GM19324 (cell line): ENCODE results near the gene CCDC32.

Experiments used
- ATAC-seq: cut with Tn5 transposase; IDR thresholded peaks from one replicate; pipeline ENCODE4 v1.9.1; 2021; ENCODE audit warnings: mild to moderate bottlenecking, moderate library complexity; ENCODE audit not compliant: unreplicated experiment, low FRiP score

Gene CCDC32

DNA sequence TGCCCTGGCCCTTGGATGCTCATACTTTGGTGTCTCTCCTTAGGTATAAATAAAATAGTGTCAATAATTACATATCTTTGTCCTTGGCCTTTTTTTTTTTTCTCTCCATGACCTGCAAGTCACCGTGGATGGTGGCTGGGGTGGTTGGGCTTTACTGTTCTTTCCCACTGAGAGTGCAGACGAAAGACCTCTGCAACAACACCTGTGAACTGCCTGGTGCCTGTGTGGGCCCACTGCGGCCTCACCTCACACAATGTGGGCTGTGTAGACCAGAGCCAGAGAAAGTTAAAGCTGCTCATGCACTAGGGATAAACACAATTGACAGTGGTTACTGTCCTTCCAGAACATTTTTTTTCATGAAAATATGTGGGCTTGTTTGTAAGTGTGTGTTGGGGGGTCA lies 39.0 kb downstream of the CCDC32 start:
- no peak for ATAC-seq

DNA sequence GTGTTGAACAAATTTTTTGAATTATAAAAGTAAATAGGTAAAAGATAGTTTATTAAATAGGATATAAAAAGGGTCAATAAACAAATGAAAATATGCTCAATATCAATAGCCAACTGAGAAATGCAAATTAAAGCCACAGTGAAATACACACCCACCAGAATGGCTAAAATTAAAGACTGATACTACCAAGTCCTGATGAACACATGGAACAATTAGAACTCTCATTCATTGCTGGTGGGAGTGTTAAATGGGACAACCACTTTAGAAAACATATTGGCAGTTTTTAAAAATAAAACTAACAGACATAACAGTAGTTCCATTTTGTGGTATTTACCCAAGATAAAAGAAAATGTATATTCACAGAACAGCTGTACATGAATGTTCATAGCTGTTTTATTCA lies 41.2 kb downstream of the CCDC32 start:
- ATAC-seq: no peak

DNA sequence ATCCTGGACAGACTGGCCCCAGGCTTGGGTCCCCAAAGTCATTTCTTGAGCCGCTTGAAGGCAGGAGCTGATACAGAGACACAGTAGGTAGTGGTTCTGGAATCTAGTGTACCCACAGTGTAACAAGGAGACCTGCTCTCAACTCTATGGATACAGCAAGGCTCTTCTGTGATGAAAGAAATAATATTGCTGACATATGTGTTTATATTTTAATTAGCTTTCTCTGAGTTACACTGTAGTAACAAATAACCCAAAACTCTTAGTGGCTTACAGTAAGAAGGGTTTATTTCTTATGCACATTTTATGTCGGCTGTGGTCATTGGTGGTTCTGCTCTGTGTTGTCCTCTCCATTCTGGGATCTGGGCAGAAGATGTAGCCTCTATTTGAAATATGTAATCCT lies 48.5 kb downstream of the CCDC32 start:
- ATAC-seq: no peak

DNA sequence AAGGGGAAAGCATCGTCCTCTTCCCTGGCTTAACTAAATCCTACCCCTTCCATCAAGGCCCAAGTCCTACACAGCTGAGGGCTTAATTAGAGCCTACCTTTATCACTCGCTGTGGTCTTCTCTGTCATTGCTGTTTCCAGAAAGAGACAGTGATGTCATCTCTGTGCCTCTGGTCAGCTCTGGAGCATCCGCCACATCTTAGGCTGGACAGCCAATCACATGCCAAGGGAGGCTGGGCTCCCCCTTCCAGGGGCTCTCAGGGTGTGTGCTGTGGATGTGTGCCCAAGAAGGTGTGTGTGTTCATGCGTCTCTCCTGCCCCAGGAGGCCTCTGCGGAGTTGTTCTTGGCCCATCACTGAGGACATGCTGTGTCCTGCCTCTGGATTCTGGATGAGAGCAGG lies 51.2 kb downstream of the CCDC32 start:
- no peak for ATAC-seq

DNA sequence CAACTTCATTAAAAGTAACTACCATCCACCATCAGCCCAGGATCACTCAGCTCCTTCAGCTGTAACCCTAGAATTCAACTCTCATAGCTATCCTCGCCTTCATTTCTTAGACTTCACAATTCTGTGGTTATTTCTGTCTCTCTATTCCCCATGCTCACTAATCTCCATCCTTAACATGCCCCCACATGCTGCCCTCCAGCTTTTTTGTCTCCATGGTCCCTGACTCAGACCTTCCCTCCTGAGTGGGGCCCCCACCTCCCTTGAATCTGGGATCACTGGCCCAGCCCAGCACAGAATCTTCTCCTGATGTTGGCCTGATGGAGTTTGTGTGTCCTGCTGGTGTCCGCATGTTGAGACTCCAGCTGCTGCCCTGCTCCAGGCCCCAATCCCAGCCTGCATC lies 52.4 kb downstream of the CCDC32 start:
- ATAC-seq: no peak

DNA sequence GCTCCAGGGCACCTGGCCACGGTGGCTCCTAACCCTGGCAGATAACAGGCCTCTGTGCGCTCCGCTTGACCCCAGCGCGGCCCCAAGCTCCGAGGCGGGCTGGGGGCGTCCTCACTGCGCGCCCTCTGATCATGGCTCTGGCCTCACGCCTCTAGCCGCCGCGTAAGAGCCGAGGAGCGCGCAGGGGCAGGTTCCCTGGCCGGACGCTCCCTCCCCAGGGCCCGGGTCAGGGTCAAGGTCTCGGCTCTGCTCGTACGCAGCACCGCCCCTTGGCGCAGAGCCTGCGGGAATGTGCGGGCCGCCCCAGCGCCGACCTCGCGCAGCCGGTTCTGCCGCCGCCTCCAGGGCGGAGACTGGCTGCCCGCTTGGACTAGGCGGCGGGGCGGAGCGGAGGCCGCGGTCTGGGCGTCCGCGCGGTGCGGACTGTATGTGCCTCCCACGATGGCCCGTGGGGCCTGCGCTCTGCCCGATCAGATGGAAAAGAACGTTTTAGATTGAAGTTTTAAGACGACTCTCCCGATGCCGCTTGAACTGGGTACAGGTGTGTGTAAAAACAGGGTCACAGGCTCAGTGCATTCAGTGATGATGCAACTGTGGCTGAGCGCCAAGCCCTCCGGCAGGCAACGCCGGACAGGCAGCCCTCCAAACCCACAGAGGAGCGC lies 53.2 kb downstream of the CCDC32 start:
- peak; percentile 53 for ATAC-seq

DNA sequence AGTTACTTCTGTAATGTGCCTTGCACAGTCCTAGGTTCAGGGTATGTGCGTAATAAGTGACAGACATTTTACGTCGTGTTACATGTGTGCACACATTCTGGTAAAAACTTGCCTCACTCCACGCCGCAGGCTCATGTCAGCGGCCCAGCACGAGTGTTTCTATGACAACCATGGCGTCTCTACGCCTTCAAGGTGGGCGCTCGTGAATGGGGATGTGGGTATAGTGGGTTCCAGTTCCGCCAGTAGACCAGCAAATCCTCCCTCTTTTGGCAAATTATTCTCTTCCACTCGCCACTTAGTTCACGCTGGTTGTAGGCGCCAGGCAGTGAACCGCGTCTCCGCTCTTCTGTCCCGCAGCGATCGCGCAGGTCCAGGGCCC lies 53.8 kb downstream of the CCDC32 start:
- ATAC-seq: peak; percentile 36

DNA sequence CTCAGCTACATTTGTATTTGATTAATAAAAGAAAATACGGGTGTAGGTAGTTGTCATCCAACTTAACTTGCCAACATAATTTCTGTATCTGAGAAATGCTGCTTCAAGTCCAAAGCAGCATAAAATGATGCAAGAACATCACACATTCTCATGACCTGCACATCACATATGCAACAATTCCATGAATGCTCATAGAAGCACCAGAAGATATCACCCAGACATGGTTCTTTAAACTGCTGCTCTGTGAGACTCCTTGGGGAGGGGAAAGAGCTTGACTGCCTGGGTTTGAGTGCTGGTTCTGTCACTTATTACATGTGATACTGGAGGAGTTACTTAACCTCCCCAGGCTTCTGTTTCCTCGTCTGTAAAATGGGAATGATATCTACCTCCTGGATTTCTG lies 54.6 kb downstream of the CCDC32 start:
- no peak for ATAC-seq

DNA sequence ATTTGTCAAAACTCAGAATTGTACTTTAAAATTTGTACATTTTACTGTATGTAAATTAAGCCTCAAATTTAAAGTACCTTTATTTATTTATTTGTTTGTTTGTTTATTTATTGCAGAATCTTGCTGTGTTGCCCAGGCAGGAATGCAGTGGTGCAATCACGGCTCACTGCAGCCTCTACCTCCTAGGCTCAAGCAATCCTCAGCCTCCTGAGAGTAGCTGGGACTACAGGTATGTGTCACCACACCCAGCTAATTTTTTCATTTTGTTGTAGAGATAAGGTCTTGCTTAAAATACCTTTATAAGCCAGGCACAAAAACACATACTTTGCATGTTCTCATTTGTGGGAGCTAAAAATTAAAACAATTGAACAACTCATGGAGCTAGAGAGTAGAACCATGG lies 56.6 kb downstream of the CCDC32 start:
- no peak for ATAC-seq

DNA sequence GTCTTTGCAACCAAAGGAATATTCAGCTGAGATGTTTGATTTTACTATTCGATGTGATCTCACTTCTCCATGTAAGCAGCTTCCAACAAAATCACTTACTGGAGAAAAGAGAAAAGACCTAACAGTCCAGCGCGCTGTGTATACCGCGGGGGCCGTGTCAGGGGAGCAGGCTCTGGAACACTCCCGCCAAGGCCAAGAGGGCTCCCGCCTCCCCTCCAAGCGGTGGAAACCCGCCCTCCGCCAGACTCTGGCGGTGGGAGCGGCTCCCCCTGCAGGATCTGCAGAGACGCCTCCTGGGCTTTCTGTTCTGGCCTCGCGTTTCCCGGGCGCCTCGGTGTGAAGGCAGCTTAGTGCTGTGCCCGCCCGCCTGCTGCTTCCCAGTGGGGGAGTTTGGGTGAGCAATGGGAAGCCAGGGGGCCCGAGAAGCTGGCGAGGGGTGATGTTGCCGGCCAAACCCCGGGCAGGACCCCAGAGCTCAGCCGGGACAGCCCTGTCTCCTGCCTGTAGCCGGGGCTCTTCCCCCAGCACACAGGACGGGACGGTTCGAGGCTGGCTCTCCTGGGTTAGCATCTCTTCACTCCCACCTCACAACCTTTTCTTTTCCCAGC lies 57.8 kb downstream of the CCDC32 start:
- ATAC-seq: no peak
